Ramos (cell line): Measurements from ENCODE around the gene LRP1.

Experiments used
- in situ Hi-C: fragments of 300-500 bp; cut with MboI; formaldehyde crosslinking; loops from one replicate; pipeline ENCODE4 v1.14.3; 2022; ENCODE audit warnings: low sequenced_read_pairs; ENCODE audit not compliant: unreplicated experiment

Gene LRP1

DNA sequence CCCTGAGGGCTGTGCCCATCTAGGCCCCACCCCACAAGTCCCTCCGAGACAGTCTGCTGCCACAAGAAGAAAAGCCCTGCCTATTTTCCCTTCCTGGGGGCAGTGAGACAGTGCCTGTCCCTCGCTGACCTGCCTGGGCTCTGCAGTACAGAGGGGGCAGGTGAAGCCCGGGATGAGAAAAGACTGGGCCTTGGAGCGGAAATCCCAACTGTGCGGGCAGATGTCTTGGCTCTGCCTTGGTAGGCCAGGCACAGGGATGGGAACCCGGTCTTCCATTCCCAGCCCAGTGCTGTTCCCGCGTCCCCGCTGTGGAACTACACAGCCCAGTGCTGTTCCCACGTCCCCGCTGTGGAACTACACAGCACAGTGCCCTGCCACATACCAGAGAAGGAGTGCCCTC, 75.5 kb downstream of the LRP1 start:
- in situ Hi-C loops: no loop called here

DNA sequence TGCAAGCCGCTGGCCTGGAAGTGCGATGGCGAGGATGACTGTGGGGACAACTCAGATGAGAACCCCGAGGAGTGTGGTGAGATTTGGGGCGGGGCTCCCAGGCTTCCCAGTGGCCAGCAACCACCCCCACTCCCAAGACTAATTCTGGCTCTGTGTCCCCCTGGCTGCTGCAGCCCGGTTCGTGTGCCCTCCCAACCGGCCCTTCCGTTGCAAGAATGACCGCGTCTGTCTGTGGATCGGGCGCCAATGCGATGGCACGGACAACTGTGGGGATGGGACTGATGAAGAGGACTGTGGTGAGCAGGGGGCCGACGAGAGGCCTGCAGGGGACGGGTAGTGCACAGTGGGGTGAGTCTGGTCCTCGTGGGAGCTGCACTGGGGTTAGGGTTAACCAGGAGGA, 76.2 kb downstream of the LRP1 start:
- in situ Hi-C loops: no loop called here

DNA sequence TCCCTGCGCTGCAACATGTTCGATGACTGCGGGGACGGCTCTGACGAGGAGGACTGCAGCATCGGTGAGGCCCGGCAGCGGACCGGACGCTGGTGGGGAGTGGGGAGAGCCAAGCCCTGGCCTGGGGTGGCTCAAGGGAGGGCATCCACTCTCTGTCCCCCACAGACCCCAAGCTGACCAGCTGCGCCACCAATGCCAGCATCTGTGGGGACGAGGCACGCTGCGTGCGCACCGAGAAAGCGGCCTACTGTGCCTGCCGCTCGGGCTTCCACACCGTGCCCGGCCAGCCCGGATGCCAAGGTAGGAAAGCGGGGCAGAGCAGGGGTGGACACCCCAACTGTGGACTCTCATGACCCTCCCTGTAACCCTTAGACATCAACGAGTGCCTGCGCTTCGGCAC, 76.9 kb downstream of the LRP1 start:
- in situ Hi-C loops: no loop called here

DNA sequence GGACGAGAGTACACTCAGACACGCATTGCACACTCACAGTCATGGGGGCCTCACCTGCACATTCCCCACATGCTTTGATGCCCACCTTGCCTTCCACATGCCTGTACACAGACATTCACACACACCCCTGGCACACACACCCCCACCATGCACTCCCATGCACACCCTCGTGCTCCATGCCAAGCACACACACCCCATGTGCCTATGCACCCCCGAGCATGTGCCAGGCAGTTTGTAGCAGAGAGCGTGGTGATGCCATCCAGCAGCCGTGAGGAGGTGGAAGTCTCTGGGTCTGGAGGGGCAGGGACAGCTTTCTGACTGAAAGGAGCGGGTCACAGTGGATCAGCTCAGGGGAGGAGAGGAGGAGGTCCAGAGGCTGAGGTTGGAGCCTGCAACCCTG, 77.6 kb downstream of the LRP1 start:
- in situ Hi-C loops: no loop called here

DNA sequence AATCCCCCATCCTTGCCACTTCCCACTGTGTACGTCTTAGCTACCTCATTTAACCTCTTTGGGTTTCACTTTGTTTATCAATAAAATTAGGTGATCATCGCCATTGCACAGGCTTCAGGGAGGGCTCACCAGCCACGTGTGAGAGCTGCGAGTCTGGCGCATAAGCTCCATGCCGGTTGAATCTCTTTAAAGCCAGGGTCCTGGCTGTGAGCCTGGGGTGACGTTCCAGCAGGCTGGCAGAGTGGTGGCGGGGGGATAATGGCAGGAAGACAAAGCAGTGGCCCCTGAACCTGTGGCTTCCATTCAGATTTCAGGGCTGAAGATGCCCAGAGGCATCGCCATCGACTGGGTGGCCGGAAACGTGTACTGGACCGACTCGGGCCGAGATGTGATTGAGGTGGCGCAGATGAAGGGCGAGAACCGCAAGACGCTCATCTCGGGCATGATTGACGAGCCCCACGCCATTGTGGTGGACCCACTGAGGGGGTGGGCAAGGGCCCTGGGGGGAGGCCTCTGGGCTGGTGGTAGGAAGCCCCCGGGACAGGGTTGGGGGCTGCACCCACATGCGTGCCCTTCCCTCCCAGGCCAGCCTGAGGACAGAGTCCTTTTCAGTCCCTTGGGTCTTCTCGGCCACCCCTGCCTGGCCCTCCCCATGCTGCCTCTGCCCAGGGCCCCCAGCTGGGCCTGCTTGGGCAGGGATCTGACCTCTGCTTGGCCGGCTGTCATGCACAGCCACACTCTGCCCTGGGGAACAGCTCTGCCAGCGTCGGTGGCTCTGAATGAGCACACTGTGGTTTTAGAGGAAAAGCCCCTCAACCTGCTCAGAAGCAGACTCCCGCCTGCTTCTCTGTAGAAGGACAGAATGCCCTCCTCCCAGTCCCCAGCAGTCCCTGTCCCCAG, 79.7 kb downstream of the LRP1 start:
- in situ Hi-C loops: no loop called here

DNA sequence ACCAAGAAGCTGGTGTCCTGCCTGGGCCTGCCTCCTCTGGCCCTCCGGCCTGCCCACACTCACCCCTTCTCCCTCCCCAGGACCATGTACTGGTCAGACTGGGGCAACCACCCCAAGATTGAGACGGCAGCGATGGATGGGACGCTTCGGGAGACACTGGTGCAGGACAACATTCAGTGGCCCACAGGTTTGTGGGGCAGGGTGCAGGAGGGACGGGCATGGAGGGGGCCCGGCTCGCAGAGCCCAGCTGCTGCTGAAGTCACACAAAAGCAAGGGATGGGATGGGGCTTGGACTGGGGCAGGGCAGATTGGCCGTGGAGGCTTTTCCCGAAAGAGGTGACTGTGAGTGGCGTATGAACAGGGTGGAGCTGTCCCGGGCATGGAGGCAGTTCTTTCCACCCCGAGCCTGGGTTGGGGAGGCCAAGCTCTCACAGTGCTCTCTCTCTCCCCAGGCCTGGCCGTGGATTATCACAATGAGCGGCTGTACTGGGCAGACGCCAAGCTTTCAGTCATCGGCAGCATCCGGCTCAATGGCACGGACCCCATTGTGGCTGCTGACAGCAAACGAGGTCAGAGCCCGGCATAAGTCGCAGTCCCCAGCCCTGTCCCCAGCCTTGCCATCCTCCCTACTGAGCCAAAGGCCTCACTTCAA, 80.5 kb downstream of the LRP1 start:
- in situ Hi-C loops: no loop called here

DNA sequence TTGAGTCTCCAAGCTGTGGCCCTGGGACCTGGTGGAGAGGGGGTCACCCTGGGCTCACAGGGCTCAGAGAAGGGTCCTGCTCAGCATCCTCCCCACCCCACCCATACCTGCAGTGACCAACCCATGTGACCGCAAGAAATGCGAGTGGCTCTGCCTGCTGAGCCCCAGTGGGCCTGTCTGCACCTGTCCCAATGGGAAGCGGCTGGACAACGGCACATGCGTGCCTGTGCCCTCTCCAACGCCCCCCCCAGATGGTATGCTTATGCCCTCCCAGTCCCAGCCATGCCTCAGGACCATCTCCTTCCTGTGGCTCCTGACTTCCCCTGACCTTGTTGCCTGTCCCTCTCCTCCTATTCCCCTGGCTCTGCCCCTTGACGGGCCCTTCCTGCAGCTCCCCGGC, 81.6 kb downstream of the LRP1 start:
- in situ Hi-C loops: loop anchor here (5.0 kb wide), 1 partner anchor 37 kb away; no protein-coding TSS in a partner anchor

DNA sequence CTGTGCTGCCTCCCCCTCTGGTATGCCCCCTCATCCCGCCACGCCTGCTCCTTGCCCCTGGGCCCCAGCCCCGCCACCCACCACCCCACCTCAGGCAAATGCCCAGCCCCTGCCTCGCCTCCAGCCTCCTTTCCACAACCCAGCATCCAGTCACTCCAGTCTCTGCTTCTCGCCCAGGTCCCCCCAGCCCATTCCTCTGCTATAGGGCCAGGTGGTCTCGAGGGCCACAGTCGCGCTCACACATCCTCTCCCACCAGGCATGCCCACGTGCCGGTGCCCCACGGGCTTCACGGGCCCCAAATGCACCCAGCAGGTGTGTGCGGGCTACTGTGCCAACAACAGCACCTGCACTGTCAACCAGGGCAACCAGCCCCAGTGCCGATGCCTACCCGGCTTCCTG, 82.2 kb downstream of the LRP1 start:
- in situ Hi-C loops: loop anchor here (5.0 kb wide), 1 partner anchor 37 kb away; no protein-coding TSS in a partner anchor

DNA sequence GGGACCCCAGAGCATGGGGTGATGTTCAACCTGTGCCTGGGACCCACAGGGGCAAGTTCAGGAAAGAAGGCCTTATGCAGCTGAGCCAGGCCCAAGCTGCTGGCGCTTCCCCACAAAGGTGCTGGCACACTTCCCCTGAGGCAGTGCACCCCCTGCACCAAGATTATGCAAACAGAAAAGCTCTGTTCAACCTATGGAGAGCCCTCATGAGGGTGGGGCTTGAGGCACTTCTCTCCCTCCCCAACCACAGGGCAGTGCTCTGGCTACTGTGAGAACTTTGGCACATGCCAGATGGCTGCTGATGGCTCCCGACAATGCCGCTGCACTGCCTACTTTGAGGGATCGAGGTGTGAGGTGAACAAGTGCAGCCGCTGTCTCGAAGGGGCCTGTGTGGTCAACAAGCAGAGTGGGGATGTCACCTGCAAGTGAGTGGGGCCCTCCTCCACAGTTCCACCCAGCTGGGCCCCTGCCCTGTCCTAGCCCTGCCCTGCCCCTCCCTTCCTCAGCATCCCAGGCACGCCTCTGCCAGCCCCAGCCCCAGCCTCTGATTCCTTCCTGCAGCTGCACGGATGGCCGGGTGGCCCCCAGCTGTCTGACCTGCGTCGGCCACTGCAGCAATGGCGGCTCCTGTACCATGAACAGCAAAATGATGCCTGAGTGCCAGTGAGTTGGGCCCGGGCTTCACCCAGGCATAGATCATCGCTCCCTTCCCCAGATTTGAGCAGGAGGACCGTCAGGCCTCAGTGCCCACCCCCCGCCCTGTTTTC, 82.8 kb downstream of the LRP1 start:
- in situ Hi-C loops: loop anchor here (5.0 kb wide), 1 partner anchor 36 kb away; no protein-coding TSS in a partner anchor

DNA sequence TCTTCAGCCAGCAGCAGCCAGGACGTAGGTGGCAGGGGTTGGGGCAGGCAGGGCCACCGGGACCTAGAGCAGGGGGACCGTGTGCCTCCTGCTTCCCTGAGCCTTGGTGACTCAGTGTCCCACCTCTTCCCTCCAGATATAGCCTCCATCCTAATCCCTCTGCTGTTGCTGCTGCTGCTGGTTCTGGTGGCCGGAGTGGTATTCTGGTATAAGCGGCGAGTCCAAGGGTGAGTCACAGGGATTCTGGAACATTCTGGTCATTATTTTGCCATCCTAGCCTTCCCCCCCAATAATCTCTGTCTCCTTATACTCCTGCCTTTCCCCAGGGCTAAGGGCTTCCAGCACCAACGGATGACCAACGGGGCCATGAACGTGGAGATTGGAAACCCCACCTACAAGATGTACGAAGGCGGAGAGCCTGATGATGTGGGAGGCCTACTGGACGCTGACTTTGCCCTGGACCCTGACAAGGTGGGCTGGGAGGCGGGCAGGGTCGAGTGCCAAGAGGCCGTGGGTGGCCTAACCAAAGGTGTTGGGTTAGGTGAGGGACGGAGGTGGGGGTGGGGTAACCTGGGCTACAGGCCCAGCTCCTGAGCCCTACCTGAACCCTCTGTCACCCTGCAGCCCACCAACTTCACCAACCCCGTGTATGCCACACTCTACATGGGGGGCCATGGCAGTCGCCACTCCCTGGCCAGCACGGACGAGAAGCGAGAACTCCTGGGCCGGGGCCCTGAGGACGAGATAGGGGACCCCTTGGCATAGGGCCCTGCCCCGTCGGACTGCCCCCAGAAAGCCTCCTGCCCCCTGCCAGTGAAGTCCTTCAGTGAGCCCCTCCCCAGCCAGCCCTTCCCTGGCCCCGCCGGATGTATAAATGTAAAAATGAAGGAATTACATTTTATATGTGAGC, 83.8 kb downstream of the LRP1 start:
- in situ Hi-C loops: loop anchor here (5.0 kb wide), 1 partner anchor 35 kb away; no protein-coding TSS in a partner anchor

DNA sequence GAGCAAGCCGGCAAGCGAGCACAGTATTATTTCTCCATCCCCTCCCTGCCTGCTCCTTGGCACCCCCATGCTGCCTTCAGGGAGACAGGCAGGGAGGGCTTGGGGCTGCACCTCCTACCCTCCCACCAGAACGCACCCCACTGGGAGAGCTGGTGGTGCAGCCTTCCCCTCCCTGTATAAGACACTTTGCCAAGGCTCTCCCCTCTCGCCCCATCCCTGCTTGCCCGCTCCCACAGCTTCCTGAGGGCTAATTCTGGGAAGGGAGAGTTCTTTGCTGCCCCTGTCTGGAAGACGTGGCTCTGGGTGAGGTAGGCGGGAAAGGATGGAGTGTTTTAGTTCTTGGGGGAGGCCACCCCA, 84.4 kb downstream of the LRP1 start:
- in situ Hi-C loops: loop anchor here (5.0 kb wide), 1 partner anchor 35 kb away; no protein-coding TSS in a partner anchor

DNA sequence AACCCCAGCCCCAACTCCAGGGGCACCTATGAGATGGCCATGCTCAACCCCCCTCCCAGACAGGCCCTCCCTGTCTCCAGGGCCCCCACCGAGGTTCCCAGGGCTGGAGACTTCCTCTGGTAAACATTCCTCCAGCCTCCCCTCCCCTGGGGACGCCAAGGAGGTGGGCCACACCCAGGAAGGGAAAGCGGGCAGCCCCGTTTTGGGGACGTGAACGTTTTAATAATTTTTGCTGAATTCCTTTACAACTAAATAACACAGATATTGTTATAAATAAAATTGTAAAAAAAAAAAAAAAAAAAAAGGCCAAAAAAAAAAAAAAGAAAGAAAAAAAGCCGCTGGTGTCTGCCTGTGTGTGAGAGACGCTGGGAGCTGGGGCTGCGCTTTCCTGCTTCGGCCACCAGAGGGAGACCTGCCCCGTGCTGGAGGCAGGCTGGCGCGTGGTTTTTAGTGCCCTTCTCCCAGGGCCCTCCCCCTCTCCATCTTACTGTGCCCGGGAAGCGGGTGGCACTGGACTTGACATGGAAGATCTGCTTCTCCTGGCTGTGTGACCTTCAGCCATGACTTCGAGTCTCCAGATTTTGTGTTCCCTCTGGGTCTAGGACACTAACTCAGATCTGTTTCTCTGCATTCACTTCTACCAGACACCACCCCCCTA, 84.9 kb downstream of the LRP1 start:
- in situ Hi-C loops: loop anchor here (5.0 kb wide), 1 partner anchor 34 kb away; no protein-coding TSS in a partner anchor

DNA sequence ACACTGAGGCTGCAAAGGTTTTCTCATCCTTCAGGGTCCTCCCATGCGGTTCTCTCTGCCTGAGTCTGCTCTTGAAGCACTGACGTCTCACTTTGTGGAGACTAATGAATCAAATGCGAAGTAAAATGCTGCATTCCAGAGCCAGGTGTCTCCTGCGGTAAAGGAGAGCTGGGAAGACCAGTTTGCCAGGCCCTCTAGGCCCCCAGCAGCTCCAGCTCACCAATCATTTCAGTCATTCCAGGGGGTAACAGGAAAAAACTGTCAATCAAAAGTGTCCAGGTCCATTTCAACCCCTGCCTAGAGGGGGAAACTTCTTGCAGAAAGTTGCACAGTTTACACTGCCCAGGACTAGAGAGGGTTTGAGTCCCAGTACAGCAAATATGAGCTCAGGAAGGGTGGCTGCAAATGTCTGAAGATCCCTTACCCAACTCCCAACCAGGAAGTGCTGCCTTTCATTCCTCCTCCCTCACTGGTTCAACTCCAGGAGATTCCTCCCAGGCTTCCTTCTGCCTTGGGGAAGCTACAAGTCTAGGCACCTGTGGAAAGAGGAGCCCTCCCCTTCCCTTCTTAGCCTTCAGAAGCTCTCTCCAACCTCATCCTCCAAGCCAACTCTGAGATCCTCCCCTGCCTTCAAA, 85.6 kb downstream of the LRP1 start:
- in situ Hi-C loops: loop anchor here (5.0 kb wide), 1 partner anchor 33 kb away; no protein-coding TSS in a partner anchor

DNA sequence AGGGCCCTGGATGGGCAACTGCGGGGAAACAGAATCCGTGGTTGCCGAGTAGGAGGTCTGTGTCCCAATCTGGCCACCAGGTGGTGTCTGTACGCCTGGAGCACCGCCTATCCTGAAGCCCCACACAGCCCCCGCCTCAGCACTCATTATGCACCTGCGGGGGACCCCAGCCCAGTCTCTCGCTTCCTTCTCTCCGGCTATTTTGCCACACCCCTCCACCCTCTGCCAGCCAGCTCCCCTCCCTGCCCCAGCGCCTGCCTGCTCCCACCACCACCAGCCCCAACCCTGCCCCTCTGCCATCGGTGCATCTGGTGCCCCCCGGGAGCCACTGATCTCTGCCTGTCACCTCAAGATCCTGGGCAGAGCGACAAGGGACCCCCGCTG, 86.1 kb downstream of the LRP1 start:
- in situ Hi-C loops: loop anchor here (5.0 kb wide), 1 partner anchor 33 kb away; no protein-coding TSS in a partner anchor

DNA sequence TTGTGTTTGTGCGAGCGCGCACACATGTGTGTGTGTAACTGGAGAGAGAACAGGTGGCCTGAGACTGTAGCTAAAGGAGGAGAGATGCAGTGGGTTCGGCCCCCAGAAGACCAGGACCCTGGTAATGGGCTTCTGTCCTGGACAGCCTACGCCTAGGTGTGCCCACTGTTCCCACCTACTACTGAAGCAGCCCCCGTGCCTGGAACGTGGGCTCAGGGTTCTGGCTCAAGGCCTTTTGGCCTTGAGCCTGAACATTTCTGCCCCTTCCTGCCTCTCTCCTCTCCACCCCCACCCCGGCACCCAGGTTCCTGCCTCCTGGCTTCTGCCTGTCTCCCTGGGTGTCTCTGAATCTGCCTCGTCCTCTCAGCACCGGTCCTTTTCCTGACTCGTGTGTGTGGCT, 86.8 kb downstream of the LRP1 start:
- in situ Hi-C loops: no loop called here

DNA sequence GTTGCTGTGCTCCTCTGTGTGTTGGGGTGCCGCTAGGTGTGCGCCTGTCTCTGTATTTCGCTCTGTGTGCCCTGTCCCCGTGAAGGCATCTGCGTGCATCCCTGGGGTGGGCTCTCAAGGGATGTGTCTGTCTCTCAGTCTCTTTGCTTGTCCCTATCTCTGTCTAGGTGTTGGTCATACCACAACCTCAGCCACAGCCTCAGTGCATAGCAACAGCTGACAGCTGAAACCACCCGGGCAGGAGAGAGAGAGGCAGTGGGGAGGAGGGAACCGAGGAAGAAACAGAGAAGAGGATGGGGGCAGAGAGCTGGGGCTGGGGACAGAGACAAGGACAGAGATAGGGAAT, 87.4 kb downstream of the LRP1 start:
- in situ Hi-C loops: no loop called here

DNA sequence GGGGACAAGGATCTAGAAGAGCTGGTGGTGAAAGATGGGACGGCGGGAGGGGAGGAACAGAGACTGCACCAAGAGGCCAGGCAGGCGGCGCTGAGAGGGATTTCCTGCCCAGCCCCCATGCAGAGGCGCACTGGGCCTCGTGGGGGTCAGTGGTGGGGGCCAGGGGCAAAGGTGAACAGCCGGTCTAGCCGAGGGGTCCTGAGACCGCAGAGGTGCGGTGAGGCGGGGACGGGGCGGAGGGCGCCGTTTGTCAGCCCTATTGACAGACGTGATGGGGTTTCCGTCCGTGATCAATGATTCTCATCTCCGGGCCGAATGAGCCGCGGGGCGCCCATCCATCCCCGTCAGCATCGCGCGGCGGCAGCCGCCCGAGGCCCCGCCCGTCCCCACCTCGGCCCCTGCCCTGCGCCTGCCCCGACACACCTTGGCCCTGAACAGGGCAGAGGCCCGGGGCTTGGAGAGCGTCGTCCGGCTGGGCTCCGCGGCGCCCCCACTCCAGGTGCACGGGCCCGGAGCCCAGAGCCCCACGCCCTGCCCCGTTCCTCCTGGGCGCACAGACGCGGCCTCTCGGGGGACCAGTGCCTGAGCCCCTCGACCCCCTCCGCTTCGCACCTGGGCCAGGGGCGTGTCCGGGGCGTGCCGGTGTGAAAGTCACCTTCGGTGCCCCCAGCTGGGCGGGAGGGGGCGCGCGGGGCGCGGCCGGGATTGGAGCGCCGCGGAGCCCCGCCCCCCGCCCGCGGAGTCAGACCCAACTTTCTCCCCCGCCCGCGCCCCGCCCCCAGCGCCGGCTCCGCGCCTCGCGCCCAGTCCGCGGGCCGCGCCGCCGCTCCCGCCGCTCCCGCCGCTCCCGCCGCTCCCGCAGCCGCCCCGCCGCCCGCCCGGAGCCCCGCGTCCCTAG, 88.0 kb downstream of the LRP1 start, which contains the start of gene NXPH4:
TSS of gene NXPH4 (plus strand) at position 781 of the 898 bp plus-strand sequence. CDS start 176 bp downstream, outside the sequence.
- in situ Hi-C loops: no loop called here
